Measurements from ENCODE around the gene YARS1. TPM values are rescaled to one million over a fixed set of nuclear protein-coding genes. Genes with fewer than 3 reads are reported as not detected.

YARS1 gene
- total RNA-seq, 3 donors from 2014 or later, result 47.0 to 66.7 (median 54.8) TPM

GRCh38 chr1:32855861-32856617, 38.9 kb upstream of the YARS1 start:
- intact Hi-C loops (cut with DNase I, micrococcal nuclease), result no loop called here
- H3K4me1 ChIP-seq (ENCODE audit: low read depth), result no peaks in the 10 kb centered on the region
- no peaks in the 10 kb centered on the region for H3K9me3 ChIP-seq
- TF ChIP-seq CTCF (IDR thresholded peaks at IDR 0.05), result no peak
- no peaks in the 10 kb centered on the region for H3K36me3 ChIP-seq (ENCODE audit: low read depth)
- H3K4me3 ChIP-seq, result no peak overlapping the region
- ATAC-seq (peak; percentile 81), DNase-seq (peak in 1 of 3 donors; percentile 37)

- Histone ChIP-seq H3K36me3 (ENCODE audit: low read depth) (no peaks in the 10 kb centered on the region), H3K4me1 (ENCODE audit: low read depth) (no peaks in the 10 kb centered on the region), H3K9me3 (no peaks in the 10 kb centered on the region), H3K4me3 (no peak overlapping the region)
- ATAC-seq (no peak), DNase-seq (no peak)
- no peak for TF ChIP-seq CTCF (IDR thresholded peaks at IDR 0.05)
- intact Hi-C loops (cut with DNase I, micrococcal nuclease), result no loop called here
Observed at GRCh38 chr1:32848354-32849063, 31.4 kb upstream of the YARS1 start.

- no peak for ATAC-seq
- no peak for DNase-seq
- intact Hi-C loops (cut with DNase I, micrococcal nuclease), result no loop called here
- Histone ChIP-seq H3K36me3 (ENCODE audit: low read depth) (peaks cover 8% of the 10 kb centered on the region), H3K9me3 (no peaks in the 10 kb centered on the region), H3K4me1 (ENCODE audit: low read depth) (no peaks in the 10 kb centered on the region), H3K4me3 (no peak overlapping the region)
- no peak for TF ChIP-seq CTCF (IDR thresholded peaks at IDR 0.05)
Observed at GRCh38 chr1:32831878-32832277, 14.7 kb upstream of the YARS1 start.

GRCh38 chr1:32830092-32830852, 13.1 kb upstream of the YARS1 start:
- DNase-seq (no peak), ATAC-seq (no peak)
- TF ChIP-seq CTCF (IDR thresholded peaks at IDR 0.05), result no peak
- no peaks in the 10 kb centered on the region for H3K4me1 ChIP-seq (ENCODE audit: low read depth)
- intact Hi-C loops (cut with DNase I, micrococcal nuclease), result no loop called here
- H3K36me3 ChIP-seq (ENCODE audit: low read depth), result peaks cover 8% of the 10 kb centered on the region
- H3K9me3 ChIP-seq, result no peaks in the 10 kb centered on the region
- no peak overlapping the region for H3K4me3 ChIP-seq

- intact Hi-C loops (cut with DNase I, micrococcal nuclease), result no loop called here
- no peak overlapping the region for H3K4me3 ChIP-seq
- no peak for TF ChIP-seq CTCF (IDR thresholded peaks at IDR 0.05)
- ATAC-seq (no peak), DNase-seq (no peak)
- peaks cover 4% of the 10 kb centered on the region for H3K36me3 ChIP-seq (ENCODE audit: low read depth)
- no peaks in the 10 kb centered on the region for H3K4me1 ChIP-seq (ENCODE audit: low read depth)
- H3K9me3 ChIP-seq, result no peaks in the 10 kb centered on the region
Observed at GRCh38 chr1:32828341-32828740, 11.2 kb upstream of the YARS1 start.

Data from mucosa of descending colon (tissue), 3 donors.